Measurements from ENCODE around the gene SLC2A13.
"Not testable (repeated sequence)": the region's sequence is repeated elsewhere in the genome, so short reads cannot be mapped to it uniquely, and the experiment has no call there.

Gene SLC2A13

DNA sequence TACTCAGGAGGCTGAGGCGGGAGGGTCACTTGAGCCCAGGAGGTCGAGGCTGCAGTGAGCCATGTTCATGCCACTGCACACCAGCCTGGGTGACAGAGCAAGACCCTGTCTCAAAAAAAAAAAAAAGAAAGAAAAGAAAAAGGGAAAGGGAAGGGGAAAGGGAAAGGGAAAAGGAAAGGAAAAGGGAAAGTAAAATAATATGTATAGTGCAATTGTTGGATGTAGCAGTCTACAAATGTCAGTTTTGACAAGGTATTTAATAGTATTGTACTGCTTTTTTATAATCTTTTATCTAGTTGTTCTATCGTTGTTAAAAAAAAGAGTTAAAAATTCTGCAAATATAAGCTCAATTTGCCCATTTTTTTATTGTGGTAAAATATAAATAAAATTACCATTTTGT is 67.3 kb downstream of the SLC2A13 start:
- DNase-seq (ENCODE audit: low read depth in 2 of 2) = no peak

DNA sequence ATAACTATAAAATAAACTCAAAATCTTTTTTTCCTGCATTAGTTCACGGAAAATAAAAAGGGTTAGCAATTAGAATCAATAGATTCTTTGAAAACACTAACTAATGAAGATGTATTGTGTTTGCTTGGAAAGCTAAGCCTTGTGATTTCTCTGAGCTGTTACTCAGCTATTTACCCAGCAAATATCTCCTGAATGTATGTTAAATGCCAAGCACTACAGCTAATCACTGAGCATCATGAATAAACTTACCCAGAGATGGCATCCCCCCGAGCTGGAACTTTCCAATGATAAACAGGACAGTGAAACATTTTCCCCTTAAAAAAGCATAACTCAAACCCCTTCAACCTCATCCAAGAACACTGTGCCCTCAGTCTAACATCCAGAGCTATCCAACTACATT is 71.2 kb downstream of the SLC2A13 start:
- DNase-seq (ENCODE audit: low read depth in 2 of 2) = no peak

DNA sequence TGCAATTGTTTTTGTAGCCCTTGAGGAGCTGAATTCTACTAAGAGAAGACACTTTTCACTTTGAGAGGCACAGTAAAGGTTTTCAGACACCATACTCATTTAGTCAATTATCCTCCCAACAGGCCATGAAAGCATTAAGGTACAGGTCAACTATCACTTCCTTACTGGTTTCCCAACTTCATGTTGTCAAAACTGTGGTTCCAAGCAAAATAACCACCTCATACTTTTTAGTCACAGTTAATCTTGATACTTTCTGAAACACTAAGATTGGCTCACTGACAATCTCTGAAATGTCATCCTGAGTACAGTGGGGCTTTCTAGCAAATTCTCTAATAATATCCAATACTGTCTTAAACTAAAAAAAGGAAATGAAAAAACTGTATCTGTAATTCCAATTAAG is 71.7 kb downstream of the SLC2A13 start:
- no peak for DNase-seq (ENCODE audit: low read depth in 2 of 2)

DNA sequence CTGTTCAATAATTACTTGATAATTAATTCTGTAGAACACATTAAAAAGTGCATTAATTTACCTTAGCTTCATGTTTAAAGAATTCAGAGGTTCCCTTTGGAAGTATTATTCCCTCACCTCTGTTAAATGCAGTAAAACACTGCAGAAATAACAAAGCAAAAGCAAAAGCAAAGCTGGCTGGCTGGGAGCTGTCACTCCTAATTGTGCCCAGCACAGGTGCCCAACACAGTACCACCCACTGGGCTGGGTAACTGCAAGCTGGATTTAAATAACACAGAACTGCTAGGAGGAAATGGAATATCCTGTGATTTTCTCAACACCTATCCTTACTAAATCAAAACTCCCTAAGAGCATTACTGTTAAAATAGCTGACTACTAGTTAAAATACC is 72.6 kb downstream of the SLC2A13 start:
- DNase-seq (ENCODE audit: low read depth in 2 of 2) = no peak

DNA sequence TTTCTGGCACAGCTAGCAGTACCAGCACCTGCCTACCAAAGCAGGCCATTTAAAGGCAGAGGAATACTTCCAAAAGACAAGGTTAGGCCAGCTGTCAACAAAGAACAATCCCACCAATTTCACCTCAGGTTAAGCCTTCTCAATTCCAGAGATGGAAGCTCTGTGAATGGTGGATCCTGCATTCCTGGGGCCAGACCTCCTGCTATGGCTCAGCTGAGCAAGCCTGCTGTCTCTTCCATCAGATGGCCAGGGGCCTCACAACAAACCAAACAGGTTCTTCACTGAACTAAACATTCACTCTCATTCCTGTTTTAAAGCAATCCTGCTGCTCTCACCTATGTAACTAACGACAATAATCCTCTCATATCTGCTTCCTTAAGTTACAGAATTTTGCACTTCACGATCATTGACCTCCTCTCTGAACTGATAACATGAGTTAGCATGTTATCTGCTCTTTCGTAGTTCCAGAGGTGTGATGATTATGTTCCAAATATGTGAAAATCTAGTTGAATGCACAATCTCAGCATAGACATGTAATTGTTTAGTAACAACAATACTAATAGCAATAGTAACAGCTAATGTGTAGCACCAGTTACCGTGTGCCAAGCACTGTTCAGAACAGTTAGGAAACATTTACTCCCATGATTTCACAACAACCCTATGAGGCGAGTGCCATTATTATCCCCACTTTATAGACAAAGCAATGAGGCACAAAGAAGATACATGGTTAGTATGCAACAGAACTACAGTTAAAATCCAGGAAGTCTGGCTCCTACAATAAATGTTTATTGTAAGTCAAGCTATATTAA is 73.2 kb downstream of the SLC2A13 start:
- no peak for DNase-seq (ENCODE audit: low read depth in 2 of 2)

DNA sequence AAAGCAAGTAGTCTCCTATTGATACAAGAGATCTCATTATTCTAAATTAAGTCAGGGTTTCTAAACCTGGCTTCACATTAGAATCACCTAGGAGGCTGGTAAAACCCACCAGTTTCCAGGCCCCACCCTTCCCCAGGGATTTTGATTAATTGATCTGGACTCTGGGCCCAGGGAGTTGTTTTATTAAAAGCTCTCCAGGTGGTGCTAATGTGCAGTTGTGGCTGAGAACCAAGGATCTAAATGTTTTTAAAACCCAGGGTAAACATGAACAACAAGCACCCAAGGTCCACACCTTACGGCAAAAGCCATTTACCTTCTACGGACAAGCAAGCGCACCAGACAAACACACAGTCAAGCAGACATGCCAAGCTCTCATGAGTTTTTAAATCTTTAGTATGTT is 73.9 kb downstream of the SLC2A13 start:
- no peak for DNase-seq (ENCODE audit: low read depth in 2 of 2)

DNA sequence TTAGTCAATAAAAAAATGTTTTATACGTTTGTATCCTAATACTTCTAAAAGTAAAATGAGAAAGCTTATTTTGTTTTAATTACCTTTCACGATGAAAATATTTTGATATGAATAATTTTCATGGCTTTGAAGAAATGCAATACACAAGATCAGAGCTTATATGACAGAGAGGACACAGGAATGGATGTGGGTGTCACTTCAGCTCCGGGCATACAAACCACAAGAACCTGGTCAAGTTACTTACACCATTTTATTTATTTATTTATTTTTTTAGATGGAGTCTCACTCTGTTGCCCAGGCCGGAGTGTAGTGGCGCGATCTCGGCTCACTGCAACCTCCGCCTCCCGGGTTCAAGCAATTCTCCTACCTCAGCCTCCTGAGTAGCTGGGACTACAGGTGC is 74.9 kb downstream of the SLC2A13 start:
- DNase-seq (ENCODE audit: low read depth in 2 of 2) = not testable (repeated sequence)

DNA sequence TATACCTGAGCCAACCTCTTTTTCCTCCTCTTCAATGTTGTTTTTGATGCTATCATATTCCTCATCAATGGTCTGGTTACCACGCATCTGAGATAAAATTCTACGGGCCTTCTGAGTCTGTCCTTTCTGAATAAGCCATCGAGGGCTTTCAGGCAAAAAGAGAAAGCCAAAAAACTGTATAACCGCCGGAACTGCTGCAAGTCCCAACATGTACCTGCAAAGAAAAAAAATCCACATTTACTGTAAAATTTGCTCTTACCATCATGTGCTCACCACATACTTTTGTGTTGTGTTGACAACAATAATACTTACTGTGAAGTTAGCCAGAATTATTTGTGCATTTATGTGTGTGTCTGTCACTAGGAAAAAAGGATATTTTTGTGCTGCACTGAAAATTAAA is 77.6 kb downstream of the SLC2A13 start:
- no peak for DNase-seq (ENCODE audit: low read depth in 2 of 2)

DNA sequence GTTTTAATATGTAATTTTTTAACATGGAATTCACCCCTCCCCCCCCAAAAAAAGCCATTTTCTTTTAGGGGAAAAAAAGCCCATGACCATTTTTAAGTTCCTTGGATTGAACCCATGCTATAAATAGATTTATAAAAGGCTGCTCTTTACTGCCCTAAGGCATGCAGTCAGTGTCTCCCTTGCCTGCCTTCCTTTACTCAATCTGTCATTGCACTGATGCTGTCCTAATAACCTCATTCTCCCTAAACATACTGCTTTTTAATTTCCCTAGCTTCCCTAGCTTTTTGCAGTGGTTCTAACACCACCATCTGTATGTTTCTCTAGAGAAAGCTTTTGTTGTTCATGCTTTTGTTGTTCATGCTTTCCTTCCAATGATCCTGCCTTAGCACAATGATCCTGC is 83.0 kb downstream of the SLC2A13 start:
- no peak for DNase-seq (ENCODE audit: low read depth in 2 of 2)

DNA sequence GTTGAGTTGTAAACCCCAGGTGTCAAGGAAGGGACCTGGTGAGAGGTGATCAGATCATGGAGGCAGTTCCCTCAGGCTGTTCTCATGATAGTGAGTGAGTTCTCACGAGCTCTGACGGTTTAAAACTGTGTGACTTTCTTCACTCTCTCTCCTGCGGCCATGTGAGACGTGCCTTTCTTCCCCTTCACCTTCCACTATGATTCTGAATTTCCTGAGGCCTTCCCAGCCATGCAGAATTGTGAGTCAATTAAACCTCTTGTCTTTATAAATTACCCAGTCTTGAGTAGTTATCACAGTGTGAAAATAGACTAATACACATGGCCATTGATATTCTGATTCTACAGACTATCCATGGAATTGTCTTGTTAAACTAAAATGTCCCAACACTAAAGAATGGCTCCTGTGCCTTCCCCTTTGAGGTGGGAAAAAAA is 85.6 kb downstream of the SLC2A13 start:
- DNase-seq (ENCODE audit: low read depth in 2 of 2) = no peak

DNA sequence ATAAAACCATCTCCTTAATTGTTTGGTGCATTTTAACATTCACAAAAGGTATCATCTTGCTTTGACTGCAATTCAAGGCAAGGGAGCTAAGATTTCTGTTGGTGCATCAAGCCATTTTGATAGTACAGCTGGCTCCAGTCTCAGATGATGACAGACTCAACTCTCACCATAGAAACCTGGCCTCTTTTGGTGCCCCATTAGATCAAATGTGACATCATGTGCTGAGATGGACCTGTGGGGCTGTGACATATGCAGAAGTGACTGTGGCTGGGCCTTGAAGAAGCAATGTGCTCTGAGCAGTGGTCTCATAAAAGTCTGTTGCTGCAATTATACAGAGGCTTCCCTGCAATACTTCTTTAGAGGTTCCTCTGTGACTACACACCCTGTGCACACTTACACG is 88.4 kb downstream of the SLC2A13 start:
- no peak for DNase-seq (ENCODE audit: low read depth in 2 of 2)

DNA sequence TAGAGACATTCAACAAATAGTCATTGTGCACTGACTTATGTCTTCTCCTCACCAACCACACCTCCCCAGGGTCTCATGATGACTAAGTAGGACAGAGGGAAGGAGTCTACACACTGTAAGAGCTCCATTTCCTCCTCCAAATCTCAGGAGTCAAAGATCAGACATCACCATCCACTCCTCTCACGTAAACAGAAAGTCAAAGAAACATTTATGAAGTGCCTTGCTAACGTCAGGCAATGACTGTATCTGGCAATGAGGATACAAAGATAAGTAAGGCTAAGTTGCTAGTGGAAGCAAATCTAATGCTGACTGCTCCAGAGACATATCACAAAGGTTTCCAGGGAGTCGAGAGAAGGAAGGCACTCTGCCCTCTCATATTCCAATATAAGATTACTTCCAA is 88.9 kb downstream of the SLC2A13 start:
- no peak for DNase-seq (ENCODE audit: low read depth in 2 of 2)

DNA sequence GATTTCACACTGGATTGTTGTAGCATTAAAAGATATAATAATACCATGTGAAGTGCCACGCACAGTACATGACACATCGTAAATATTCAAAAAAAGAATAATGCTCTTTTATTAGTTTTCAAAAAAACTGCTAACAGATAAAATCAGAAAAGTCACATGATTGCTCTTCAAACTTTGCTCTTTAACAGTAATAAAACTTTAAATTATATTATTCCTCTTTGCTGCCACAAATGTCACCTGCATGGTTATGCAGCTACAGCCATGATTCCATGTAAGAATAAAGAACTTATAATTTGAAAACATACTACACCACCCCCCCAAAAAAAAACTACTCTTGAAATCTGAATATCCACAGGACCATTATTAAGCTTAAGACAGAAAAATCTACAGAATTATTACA is 90.0 kb downstream of the SLC2A13 start:
- no peak for DNase-seq (ENCODE audit: low read depth in 2 of 2)

DNA sequence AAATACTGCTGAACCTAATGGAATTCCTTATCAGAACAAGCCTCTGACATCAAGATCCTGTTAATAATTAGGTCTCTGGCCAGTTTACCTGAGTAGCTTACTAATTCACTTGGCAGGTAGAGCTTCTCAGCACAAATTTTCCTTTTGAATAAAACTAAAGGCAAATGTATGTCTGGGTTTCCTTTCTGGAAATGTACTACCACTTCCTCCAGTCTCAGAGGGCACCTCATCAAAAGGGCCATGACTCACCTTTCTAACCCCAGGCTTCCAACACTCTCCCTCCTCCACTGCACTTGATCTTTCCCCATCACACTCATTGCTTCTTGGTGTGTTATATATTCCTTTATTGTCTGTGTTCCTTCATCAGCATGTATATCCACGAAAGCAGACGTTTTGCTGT is 90.5 kb downstream of the SLC2A13 start:
- no peak for DNase-seq (ENCODE audit: low read depth in 2 of 2)

DNA sequence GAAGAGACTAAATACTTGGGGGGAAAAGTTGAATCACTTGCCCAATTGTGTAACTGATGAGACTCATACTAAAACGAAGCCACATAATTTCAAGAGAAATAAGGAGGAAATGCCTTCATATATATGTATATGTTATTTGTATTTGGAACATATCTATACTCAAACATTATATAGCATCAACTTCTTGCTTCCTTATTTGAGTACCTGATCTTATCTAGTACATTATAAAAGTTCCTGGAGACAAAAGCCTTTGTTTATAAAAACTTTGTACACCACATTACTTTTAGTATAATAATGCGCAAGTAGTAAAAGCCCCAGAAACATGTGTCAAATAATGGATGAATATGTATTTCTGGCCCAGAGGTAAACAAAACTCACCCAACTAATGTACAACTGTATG is 92.0 kb downstream of the SLC2A13 start:
- no peak for DNase-seq (ENCODE audit: low read depth in 2 of 2)

DNA sequence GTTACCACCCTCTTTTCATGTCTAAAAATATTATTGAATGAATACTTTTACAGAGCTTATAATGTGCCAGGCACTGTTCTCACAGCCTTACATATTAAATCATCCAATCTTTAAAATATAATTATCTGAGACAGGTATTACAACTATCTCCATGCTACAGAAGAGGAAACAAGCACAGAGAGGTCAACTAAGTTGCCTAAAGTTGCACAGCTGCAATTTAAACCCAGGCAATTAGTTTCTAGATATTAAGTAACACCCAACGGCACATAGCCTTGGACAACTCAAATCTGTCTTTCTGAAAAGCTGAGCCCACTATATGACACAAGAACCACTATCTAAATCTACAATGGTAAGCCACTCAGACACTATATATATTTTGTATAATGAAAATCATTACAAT is 92.6 kb downstream of the SLC2A13 start:
- no peak for DNase-seq (ENCODE audit: low read depth in 2 of 2)

DNA sequence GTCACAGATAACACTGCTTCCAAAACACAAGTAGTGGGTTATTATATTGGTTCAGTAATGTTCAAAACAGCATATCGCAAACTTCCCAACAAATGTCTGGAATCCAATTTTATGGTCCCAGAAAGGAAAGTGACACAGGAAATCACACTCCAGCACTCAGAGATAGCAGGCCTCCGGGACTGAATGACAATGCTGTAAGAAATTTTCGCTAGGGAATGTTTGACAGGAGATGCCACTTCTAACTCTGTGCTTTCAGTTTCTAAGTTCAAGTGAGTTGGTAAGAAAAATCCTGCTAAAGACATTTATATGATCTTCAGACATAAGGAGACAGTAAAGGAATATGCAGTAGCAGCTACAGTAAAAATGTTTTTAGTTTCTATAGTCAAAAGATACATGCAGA is 93.2 kb downstream of the SLC2A13 start:
- no peak for DNase-seq (ENCODE audit: low read depth in 2 of 2)

DNA sequence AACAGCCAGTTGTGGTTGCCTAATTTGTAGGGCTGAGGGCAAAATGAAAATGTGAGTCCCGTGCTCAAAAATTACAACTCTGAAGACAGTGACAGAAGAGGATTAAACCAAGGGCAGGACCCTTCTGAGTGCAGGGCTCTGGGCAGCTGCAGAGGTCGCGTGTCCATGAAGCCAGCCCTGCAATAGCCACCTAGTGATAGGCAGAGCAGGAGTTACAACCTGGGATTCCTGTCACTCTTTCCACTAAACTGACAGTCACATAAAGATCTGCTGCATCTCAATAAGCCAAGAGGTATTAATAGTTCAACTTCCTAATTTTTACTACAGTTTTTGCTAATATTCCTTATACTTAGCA is 94.1 kb downstream of the SLC2A13 start:
- no peak for DNase-seq (ENCODE audit: low read depth in 2 of 2)

DNA sequence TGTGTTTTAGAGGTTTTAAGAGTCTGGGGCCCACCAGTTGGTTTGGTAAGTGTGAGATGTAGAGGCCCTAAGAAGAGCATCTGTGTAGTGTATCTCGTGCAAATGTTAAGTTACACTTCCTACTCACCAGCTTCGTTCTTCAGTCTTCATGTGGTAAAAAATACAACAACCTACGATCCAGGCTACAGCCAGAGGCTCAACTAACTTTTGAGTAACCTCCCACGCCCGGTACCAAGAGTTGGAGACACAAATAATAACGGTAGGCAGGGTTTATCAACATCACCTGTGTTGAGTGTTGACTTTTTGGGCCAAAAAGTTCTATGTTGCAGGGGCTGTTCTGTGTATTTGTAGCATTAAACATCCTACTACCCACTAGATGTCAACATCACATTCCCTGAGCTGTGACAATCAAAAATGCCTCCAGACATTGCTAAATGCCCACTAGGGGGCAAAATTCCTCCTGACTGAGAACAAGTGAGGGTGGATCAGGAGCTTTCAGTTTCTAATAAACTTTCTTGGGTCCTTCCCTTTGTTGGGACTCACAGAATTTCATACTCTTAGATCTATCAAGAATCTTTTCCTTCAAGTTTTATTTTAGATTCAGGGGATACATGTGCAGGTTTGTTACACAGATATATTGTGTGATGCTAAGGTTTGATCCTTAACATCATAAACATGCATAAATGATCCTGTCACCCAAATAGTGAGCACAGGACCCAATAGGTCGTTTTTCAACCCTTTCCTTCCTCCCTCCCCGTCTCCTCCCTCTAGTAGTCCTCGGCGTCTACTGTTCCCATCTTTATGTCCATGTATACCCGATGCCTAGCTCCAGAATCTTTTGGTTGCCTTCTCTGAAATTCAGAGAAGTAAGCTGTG is 94.7 kb downstream of the SLC2A13 start:
- peak in 1 of 2 donors; percentile 23 for DNase-seq (ENCODE audit: low read depth in 2 of 2)

DNA sequence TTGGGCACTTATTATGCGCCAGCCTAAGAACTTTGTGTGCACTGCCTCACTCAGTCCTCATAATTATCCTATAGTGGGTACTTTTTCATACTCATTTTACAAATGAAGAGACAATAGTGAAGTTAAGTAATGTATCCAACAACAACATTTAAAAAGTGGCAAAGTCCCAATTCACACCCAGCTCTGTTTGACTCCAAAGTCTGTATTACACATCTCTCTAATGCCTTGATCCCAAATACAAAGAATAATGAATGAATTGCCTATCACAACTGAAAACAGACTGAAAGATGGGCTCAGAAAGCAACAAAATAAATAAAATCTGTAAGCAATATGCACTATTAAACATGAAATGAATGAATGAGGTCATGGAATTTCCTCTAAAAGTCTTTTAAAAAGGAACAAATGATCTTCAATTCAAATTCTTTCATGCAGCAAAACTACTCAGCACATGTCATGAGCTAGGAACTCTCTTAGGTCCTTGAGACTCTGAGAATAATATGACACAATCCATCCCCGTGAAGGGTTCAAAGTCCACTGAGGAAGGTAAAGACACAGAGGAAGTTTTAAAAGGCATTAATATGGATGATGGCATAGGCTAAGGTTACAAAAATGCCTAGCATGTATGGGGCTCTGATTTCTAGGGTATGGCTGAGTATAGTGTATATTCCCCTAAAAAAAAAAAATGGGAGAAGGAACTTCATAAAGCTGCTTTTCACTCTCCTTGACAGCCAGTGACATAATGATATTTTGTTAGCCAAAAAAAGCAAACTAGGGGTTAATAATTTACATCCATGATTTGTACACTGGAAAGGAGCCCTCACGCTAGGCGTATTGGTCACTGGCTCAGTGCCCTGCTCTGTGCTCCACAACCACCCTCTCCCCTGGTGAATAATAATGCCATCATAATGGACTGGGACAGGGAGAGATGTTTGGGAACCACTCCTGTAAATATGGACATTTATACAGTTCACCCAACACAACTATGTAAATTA is 103.4 kb downstream of the SLC2A13 start:
- no peak for DNase-seq (ENCODE audit: low read depth in 2 of 2)

DNA sequence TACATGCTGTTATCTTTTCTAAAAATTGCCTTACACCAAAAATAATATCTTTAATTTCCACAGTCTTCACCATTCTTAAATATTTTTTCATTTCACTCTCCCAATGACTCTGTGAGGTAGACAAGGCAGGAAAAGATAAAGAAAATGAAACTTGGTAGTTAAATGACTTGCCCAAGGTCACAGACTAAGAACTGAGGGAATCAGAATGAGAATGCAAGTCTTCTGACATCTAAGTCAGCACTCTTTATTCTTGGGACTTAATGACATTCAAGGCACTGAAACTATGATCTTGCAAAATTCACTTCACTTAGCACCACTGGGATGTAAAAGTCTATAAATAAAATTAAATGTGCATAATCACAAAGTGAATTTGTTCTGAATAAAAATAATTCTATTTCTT is 104.5 kb downstream of the SLC2A13 start:
- no peak for DNase-seq (ENCODE audit: low read depth in 2 of 2)

DNA sequence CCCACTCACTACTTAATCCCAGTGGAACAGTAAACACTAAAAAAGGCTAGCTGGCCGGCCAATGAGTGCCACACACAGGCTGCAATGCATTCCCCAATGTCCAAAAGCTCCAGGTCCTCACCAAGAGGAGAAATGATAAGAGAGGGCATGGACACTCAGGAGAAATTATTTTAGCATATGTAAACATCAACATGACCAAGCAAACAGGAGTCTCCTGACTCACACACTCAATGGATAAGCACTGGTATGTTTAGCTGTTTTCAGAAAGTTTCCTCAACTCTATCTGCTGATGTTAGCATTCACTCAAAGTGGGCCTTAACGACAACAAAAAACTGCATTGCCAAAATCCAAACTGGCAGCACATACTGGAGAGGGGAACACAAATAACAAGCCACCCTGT is 105.0 kb downstream of the SLC2A13 start:
- DNase-seq (ENCODE audit: low read depth in 2 of 2) = no peak

Measured in stimulated activated CD4-positive, alpha-beta T cell treated with anti-CD3 and anti-CD28 coated beads, Interleukin-1b, Interleukin-23, amount 100 ng/mL, for 1 hour (primary cell).